Large intestine (tissue), 3 donors: Measurements from ENCODE around the gene IGF2BP2. TPM values are rescaled to one million over a fixed set of nuclear protein-coding genes. Genes with fewer than 3 reads are reported as not detected.
A peak's percentile ranks its signal among the peaks of the same experiment; 100 is the strongest.

Source experiments
- DNase-seq, 2 donors: peaks; one replicate each; pipeline versions ENCODE4 v3.0.0 to v3.0.0-alpha.2; 2013
- H3K27ac ChIP-seq: one replicate; pipeline ENCODE4 v1.5.1; 2013; ENCODE audit warnings: low read length
- H3K27me3 ChIP-seq: 2 replicates; pipeline ENCODE4 v1.6.1; 2013; ENCODE audit warnings: low read length; ENCODE audit not compliant: control insufficient read depth, insufficient read depth
- H3K36me3 ChIP-seq: 2 replicates; pipeline ENCODE4 v1.6.1; 2013; ENCODE audit warnings: low read length; ENCODE audit not compliant: control insufficient read depth, insufficient read depth
- H3K4me1 ChIP-seq: one replicate; pipeline ENCODE4 v1.6.1; 2013; ENCODE audit warnings: low read length; ENCODE audit not compliant: control insufficient read depth, insufficient read depth
- H3K4me3 ChIP-seq: one replicate; pipeline ENCODE4 v1.5.1; 2013; ENCODE audit warnings: low read length
- H3K9me3 ChIP-seq: one replicate; pipeline ENCODE4 v1.6.1; 2013; ENCODE audit warnings: mild to moderate bottlenecking, low read depth, low read length, moderate library complexity; ENCODE audit not compliant: control insufficient read depth
- WGBS: methylation state at CpG from one replicate; pipeline ENCODE4 v1.1.5; 2013; ENCODE audit warnings: low lambda C conversion rate; ENCODE audit not compliant: insufficient coverage; 5-methylcytosine and 5-hydroxymethylcytosine counted together
- polyA plus RNA-seq: library from polyadenylated mRNA; unstranded; fragments of 120-200 nt; gene quantifications from one replicate; pipeline ENCODE4 v1.2.1, GENCODE V29; 2013

IGF2BP2 gene
- polyA plus RNA-seq, 1 donor, result 87.7 TPM

GRCh38 chr3:185756477-185756876, 68.4 kb downstream of the IGF2BP2 start:
- no peak overlapping the region for H3K27ac ChIP-seq
- no peaks in the 10 kb centered on the region for H3K27me3 ChIP-seq
- peaks cover 16% of the 10 kb centered on the region for H3K36me3 ChIP-seq
- no peak for DNase-seq
- H3K4me3 ChIP-seq, result no peak overlapping the region
- peaks cover 5% of the 10 kb centered on the region for H3K9me3 ChIP-seq
- 100% methylated on average over 1 of the region's 4 CpGs for WGBS
- peaks cover 16% of the 10 kb centered on the region for H3K4me1 ChIP-seq

GRCh38 chr3:185754920-185755319, 69.9 kb downstream of the IGF2BP2 start:
- DNase-seq, result no peak
- no CpG with 5 or more reads among the region's 3 CpGs for WGBS

GRCh38 chr3:185753354-185753753, 71.5 kb downstream of the IGF2BP2 start:
- WGBS, result no CpG with 5 or more reads among the region's 5 CpGs

More at GRCh38 chr3:185754920-185755319, 69.9 kb downstream of the IGF2BP2 start:
- H3K4me3 ChIP-seq, result no peak overlapping the region
- H3K4me1 ChIP-seq, result peaks cover 6% of the 10 kb centered on the region
- no peak overlapping the region for H3K27ac ChIP-seq
- peaks cover 16% of the 10 kb centered on the region for H3K36me3 ChIP-seq
- peaks cover 5% of the 10 kb centered on the region for H3K9me3 ChIP-seq
- no peaks in the 10 kb centered on the region for H3K27me3 ChIP-seq

GRCh38 chr3:185750702-185751101, 74.1 kb downstream of the IGF2BP2 start:
- H3K4me3 ChIP-seq, result no peak overlapping the region
- no peak for DNase-seq
- no CpG with 5 or more reads among the region's 5 CpGs for WGBS
- peaks cover 4% of the 10 kb centered on the region for H3K4me1 ChIP-seq
- H3K9me3 ChIP-seq, result peaks cover 5% of the 10 kb centered on the region
- no peaks in the 10 kb centered on the region for H3K27me3 ChIP-seq
- peaks cover 7% of the 10 kb centered on the region for H3K36me3 ChIP-seq
- H3K27ac ChIP-seq, result no peak overlapping the region

More at GRCh38 chr3:185753354-185753753, 71.5 kb downstream of the IGF2BP2 start:
- no peak overlapping the region for H3K4me3 ChIP-seq
- peaks cover 16% of the 10 kb centered on the region for H3K36me3 ChIP-seq
- peaks cover 5% of the 10 kb centered on the region for H3K9me3 ChIP-seq
- no peak overlapping the region for H3K27ac ChIP-seq
- no peaks in the 10 kb centered on the region for H3K27me3 ChIP-seq
- DNase-seq, result no peak
- no peaks in the 10 kb centered on the region for H3K4me1 ChIP-seq

GRCh38 chr3:185750015-185750414, 74.8 kb downstream of the IGF2BP2 start:
- Histone ChIP-seq H3K27me3 (no peaks in the 10 kb centered on the region), H3K36me3 (peaks cover 7% of the 10 kb centered on the region), H3K27ac (no peak overlapping the region), H3K4me3 (no peak overlapping the region), H3K9me3 (peaks cover under 1% of the 10 kb centered on the region), H3K4me1 (peaks cover 7% of the 10 kb centered on the region)
- DNase-seq, result peak in 1 of 2 donors; percentile 29
- WGBS, result 40% methylated on average over 1 of the region's 1 CpG

GRCh38 chr3:185746470-185746869, 78.4 kb downstream of the IGF2BP2 start:
- Histone ChIP-seq H3K4me3 (no peak overlapping the region), H3K27ac (no peak overlapping the region), H3K9me3 (no peaks in the 10 kb centered on the region), H3K27me3 (no peaks in the 10 kb centered on the region), H3K36me3 (no peaks in the 10 kb centered on the region), H3K4me1 (peaks cover 7% of the 10 kb centered on the region)
- 100% methylated on average over 1 of the region's 5 CpGs for WGBS
- DNase-seq, result no peak

GRCh38 chr3:185744997-185745843, 79.6 kb downstream of the IGF2BP2 start:
- Histone ChIP-seq H3K4me1 (peaks cover 7% of the 10 kb centered on the region), H3K27ac (no peak overlapping the region), H3K9me3 (no peaks in the 10 kb centered on the region), H3K36me3 (no peaks in the 10 kb centered on the region), H3K27me3 (no peaks in the 10 kb centered on the region), H3K4me3 (no peak overlapping the region)
- peak in 1 of 2 donors; percentile 38 for DNase-seq
- no CpG with 5 or more reads among the region's 12 CpGs for WGBS

GRCh38 chr3:185741586-185741985, 83.3 kb downstream of the IGF2BP2 start:
- H3K4me1 ChIP-seq, result peaks cover 11% of the 10 kb centered on the region
- H3K9me3 ChIP-seq, result no peaks in the 10 kb centered on the region
- H3K4me3 ChIP-seq, result no peak overlapping the region
- DNase-seq, result no peak
- no CpG with 5 or more reads among the region's 2 CpGs for WGBS
- no peaks in the 10 kb centered on the region for H3K36me3 ChIP-seq
- no peaks in the 10 kb centered on the region for H3K27me3 ChIP-seq
- no peak overlapping the region for H3K27ac ChIP-seq

- no peak for DNase-seq
- Histone ChIP-seq H3K9me3 (no peaks in the 10 kb centered on the region), H3K36me3 (no peaks in the 10 kb centered on the region), H3K27me3 (no peaks in the 10 kb centered on the region), H3K4me3 (no peak overlapping the region), H3K27ac (no peak overlapping the region), H3K4me1 (peaks cover 5% of the 10 kb centered on the region)
- 100% methylated on average over 1 of the region's 1 CpG for WGBS
These were observed 84.7 kb downstream of the IGF2BP2 start for GRCh38 chr3:185740133-185740532.

- Histone ChIP-seq H3K36me3 (no peaks in the 10 kb centered on the region), H3K9me3 (no peaks in the 10 kb centered on the region), H3K4me3 (no peak overlapping the region), H3K27me3 (no peaks in the 10 kb centered on the region), H3K4me1 (peaks cover 4% of the 10 kb centered on the region), H3K27ac (no peak overlapping the region)
- no peak for DNase-seq
- WGBS, result no CpG with 5 or more reads among the region's 5 CpGs
These were observed 85.6 kb downstream of the IGF2BP2 start for GRCh38 chr3:185739264-185739701.
